Glutamatergic neuron (in vitro differentiated cells): ENCODE results near the gene PWWP2A. TPM values are rescaled to one million over a fixed set of nuclear protein-coding genes. Genes with fewer than 3 reads are reported as not detected.
"Not testable (repeated sequence)": the region's sequence is repeated elsewhere in the genome, so short reads cannot be mapped to it uniquely, and the experiment has no call there.

Source experiments
- DNase-seq: peaks from one replicate; pipeline ENCODE4 v3.0.0; 2022
- H3K27ac Mint-ChIP-seq: one replicate; pipeline ENCODE4 v1.8.0; 2020; ENCODE audit warnings: mild to moderate bottlenecking, mixed read lengths, inconsistent platforms; ENCODE audit not compliant: unreplicated experiment
- H3K27me3 Mint-ChIP-seq: one replicate; pipeline ENCODE4 v1.8.0; 2020; ENCODE audit warnings: mild to moderate bottlenecking, moderate library complexity, mixed read lengths, inconsistent platforms; ENCODE audit not compliant: unreplicated experiment
- H3K36me3 Mint-ChIP-seq: one replicate; pipeline ENCODE4 v1.8.0; 2020; ENCODE audit warnings: mild to moderate bottlenecking, mixed read lengths, inconsistent platforms; ENCODE audit not compliant: unreplicated experiment
- H3K4me1 Mint-ChIP-seq: one replicate; pipeline ENCODE4 v1.8.0; 2020; ENCODE audit warnings: mild to moderate bottlenecking, low read depth, mixed read lengths, inconsistent platforms; ENCODE audit not compliant: unreplicated experiment
- H3K4me3 Mint-ChIP-seq: one replicate; pipeline ENCODE4 v1.8.0; 2020; ENCODE audit warnings: mild to moderate bottlenecking, mixed read lengths, inconsistent platforms; ENCODE audit not compliant: unreplicated experiment
- H3K9me3 Mint-ChIP-seq: one replicate; pipeline ENCODE4 v1.8.0; 2020; ENCODE audit warnings: mild to moderate bottlenecking, moderate library complexity, mixed read lengths, inconsistent platforms; ENCODE audit not compliant: unreplicated experiment
- total RNA-seq: library from RNA; stranded (reverse); fragmentation: NEBNext Ultra II Directional; extraction: Animal tissue kit (Norgen Biotek cat#: 25700); gene quantifications from one replicate; pipeline ENCODE4 v1.2.1, GENCODE V29; 2021; ENCODE audit not compliant: unreplicated experiment
- TF ChIP-seq, protein P1 (sequence below): fragments of 200-600 bp; sonication (generic); IDR thresholded peaks from one replicate; pipeline ENCODE4 v1.5.0; 2021; ENCODE audit not compliant: partially characterized antibody, unreplicated experiment

Gene PWWP2A
- total RNA-seq, 1 donor from 2014 or later: 75.7 TPM

DNA sequence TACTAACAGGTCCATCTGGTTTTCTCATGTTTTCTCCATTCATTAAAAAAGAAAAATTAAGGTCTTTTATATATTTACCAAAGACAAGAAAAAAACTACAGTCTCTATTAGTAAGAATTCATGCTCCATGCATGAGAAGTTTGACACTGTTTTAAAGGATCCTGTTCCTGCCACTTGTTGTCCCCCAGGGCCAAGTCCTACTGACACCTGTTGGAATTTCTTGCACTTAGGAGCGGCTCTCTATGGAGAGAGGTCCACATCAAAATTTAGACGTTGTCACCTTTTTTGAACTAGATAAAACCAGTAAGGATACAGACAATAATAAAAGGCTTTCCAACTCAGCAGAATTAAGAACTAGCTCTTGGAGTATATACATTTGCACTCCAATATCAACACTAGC is 42.3 kb downstream of the PWWP2A start:
- H3K4me1 Mint-ChIP-seq: peaks cover 15% of the 10 kb centered on the region
- H3K36me3 Mint-ChIP-seq: no peaks in the 10 kb centered on the region
- H3K9me3 Mint-ChIP-seq: peaks cover 1% of the 10 kb centered on the region
- no peak overlapping the region for H3K27ac Mint-ChIP-seq
- H3K27me3 Mint-ChIP-seq: no peaks in the 10 kb centered on the region
- DNase-seq: no peak
- TF ChIP-seq, protein P1, sequence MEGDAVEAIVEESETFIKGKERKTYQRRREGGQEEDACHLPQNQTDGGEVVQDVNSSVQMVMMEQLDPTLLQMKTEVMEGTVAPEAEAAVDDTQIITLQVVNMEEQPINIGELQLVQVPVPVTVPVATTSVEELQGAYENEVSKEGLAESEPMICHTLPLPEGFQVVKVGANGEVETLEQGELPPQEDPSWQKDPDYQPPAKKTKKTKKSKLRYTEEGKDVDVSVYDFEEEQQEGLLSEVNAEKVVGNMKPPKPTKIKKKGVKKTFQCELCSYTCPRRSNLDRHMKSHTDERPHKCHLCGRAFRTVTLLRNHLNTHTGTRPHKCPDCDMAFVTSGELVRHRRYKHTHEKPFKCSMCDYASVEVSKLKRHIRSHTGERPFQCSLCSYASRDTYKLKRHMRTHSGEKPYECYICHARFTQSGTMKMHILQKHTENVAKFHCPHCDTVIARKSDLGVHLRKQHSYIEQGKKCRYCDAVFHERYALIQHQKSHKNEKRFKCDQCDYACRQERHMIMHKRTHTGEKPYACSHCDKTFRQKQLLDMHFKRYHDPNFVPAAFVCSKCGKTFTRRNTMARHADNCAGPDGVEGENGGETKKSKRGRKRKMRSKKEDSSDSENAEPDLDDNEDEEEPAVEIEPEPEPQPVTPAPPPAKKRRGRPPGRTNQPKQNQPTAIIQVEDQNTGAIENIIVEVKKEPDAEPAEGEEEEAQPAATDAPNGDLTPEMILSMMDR: no peak
- H3K4me3 Mint-ChIP-seq: no peak overlapping the region

DNA sequence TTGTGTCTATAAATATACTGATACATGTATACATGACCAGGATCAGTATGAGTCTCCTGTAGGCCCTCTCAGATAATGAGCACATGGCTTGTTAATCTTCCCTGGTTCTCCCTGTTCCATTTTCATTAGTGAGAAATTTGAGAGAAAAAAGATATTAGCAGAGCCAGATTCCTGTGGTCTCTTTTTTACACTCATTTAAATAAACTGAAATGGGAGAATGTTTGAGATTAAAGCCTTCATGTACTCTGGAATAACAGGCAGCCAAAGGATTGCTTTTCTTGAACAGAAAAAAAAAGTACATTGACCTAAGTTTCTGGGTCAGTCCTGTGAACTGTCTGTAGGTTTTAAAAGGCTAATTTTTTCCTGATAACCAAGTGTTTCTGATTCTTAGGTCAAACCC is 44.2 kb downstream of the PWWP2A start:
- no peak overlapping the region for H3K27ac Mint-ChIP-seq
- H3K36me3 Mint-ChIP-seq: no peaks in the 10 kb centered on the region
- TF ChIP-seq, protein P1: no peak
- no peak for DNase-seq
- no peaks in the 10 kb centered on the region for H3K27me3 Mint-ChIP-seq
- H3K4me3 Mint-ChIP-seq: no peak overlapping the region
- H3K4me1 Mint-ChIP-seq: peaks cover 9% of the 10 kb centered on the region
- H3K9me3 Mint-ChIP-seq: peaks cover 1% of the 10 kb centered on the region

GRCh38 chr5:160071916-160072315 is 47.3 kb downstream of the PWWP2A start:
- Mint-ChIP-seq H3K27me3 (peaks cover 2% of the 10 kb centered on the region), H3K4me1 (peaks cover 6% of the 10 kb centered on the region), H3K36me3 (no peaks in the 10 kb centered on the region), H3K9me3 (peaks cover 1% of the 10 kb centered on the region), H3K4me3 (no peak overlapping the region), H3K27ac (no peak overlapping the region)
- no peak for DNase-seq
- TF ChIP-seq, protein P1: no peak

DNA sequence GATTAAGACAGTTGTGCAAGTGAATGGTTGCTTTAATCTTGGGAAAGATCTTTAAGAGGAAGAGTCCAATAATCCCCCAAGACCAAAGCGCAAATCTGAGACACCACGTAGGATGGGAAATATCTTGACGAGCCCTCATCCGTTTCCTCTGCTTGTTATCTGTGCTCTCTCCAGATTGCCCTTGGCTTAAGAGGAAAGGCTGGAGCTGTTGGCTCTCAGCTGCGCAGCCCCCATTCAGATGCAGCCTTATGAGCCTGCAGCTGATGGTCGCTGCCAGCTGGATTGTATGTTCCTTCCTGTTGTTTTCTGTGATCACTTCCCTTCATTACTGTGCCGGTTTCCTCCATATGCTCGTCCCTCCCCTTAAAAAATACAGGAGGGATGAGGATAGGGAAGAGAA is 47.7 kb downstream of the PWWP2A start:
- TF ChIP-seq, protein P1: no peak
- Mint-ChIP-seq H3K27ac (no peak overlapping the region), H3K27me3 (peaks cover 2% of the 10 kb centered on the region), H3K4me1 (peaks cover 6% of the 10 kb centered on the region), H3K9me3 (peaks cover 1% of the 10 kb centered on the region), H3K36me3 (no peaks in the 10 kb centered on the region), H3K4me3 (no peak overlapping the region)
- DNase-seq: no peak

DNA sequence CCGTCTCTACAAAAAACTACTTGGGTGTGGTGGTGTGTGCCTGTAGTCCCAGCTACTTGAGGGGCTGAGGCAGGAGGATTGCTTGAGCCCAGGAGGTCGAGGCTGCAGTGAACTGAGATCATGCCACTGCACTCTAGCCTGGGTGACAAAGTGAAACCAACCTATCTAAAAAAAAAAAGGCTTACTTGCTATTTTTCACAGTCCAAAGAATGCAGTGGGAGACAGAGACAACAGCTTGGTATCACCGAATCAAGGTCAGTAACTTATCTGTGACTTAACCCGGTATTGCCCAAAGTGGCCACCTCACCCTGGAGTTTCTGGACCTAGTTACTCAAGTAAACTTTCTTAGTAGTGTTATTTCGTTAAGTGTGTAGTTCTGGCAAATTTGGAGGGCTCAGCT is 50.1 kb downstream of the PWWP2A start:
- not testable (repeated sequence) for H3K4me1 Mint-ChIP-seq, H3K36me3 Mint-ChIP-seq, H3K9me3 Mint-ChIP-seq, H3K4me3 Mint-ChIP-seq, H3K27me3 Mint-ChIP-seq, H3K27ac Mint-ChIP-seq, DNase-seq

GRCh38 chr5:160064995-160065614 is 54.1 kb downstream of the PWWP2A start:
- Mint-ChIP-seq H3K36me3 (no peaks in the 10 kb centered on the region), H3K27me3 (peaks cover 7% of the 10 kb centered on the region), H3K27ac (no peak overlapping the region), H3K4me1 (no peaks in the 10 kb centered on the region), H3K9me3 (no peaks in the 10 kb centered on the region), H3K4me3 (no peak overlapping the region)
- no peak for DNase-seq
- TF ChIP-seq, protein P1: no peak
